NCI-H345 treated with DMSO at 0.1 percent for 48 hours (cell line): ENCODE results near the gene PTCH2.
"Not testable (repeated sequence)": the region's sequence is repeated elsewhere in the genome, so short reads cannot be mapped to it uniquely, and the experiment has no call there.

Source experiments
- DNase-seq: peaks from one replicate; lab custom pipeline; 2025; ENCODE audit not compliant: unreplicated experiment; lab: John Stamatoyannopoulos, UW

Gene PTCH2

DNA sequence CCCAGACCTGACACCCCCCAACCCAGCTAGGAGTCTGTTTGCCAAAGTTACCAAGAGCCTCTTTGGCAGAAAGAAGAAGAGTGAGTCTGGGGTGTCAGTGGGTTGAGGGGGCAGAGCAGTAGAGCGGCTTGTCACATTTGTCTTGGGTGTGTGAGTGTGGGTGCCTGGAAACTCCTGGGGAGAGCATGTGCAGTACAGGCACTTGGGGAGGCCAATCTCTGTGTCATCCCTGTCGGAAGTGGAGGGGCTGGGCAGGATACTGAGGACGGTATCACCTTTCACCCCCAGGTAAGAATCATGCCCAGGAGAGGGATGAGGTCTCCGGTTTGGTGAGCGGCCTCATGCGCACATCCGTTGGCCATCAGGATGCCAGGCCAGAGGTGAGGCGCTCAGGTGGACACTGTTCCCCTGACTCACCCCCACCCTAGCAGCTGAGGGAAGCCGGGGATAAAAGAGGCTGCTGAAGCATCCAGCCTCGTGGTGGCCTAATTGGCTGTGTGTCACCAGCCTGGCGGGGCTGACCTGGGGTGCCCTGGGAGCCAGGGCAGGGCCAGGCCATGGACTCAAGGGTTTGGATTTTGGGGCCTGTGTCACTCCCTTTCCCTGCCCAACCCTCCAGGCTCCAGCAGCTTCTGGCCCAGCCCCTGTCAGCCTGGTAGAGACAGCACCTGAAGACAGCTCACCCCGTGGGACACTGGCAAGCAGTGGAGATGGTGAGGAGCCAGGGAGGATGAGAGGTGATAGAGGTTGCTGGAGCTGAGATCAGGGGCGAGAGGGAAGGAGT lies 39.5 kb downstream of the PTCH2 start:
- DNase-seq = no peak

DNA sequence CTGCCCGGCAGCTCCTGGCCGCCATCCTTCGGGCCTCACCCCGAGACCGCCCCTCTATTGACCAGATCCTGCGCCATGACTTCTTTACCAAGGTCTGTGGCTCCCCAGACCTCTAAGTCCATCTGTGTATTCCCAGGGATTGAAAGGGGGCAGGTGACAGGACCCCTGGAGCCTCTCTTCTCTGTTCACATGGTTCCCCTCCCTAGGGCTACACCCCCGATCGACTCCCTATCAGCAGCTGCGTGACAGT lies 40.1 kb downstream of the PTCH2 start:
- DNase-seq = no peak

DNA sequence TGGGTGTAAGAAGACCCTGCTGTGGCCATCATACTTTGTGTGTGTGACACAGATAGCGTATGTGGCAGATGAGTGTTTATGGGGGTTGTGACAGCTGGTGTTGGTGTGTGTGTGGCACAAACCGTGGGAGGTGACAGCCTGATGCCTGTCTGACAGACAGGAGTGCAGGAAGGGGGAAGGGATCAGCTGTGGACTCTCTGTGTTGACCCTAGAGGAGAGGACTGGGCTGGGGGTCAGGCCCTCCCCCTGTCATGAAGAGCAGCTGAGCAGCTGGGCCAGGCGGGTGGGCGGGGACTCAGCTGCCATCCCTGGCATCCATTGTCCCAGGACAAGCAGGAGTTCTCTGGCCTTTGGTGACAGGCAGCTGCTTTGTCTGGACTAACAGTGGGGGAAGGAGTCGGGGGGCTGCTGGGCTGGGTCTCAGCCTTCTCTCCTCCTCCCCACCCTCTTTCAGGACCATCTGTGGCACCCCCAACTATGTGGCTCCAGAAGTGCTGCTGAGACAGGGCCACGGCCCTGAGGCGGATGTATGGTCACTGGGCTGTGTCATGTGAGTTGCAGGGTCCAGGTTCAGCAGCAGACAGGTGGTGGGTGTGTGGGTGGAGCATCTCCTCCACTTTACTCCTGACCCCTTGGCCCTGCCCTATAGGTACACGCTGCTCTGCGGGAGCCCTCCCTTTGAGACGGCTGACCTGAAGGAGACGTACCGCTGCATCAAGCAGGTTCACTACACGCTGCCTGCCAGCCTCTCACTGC lies 40.6 kb downstream of the PTCH2 start:
- no peak for DNase-seq

DNA sequence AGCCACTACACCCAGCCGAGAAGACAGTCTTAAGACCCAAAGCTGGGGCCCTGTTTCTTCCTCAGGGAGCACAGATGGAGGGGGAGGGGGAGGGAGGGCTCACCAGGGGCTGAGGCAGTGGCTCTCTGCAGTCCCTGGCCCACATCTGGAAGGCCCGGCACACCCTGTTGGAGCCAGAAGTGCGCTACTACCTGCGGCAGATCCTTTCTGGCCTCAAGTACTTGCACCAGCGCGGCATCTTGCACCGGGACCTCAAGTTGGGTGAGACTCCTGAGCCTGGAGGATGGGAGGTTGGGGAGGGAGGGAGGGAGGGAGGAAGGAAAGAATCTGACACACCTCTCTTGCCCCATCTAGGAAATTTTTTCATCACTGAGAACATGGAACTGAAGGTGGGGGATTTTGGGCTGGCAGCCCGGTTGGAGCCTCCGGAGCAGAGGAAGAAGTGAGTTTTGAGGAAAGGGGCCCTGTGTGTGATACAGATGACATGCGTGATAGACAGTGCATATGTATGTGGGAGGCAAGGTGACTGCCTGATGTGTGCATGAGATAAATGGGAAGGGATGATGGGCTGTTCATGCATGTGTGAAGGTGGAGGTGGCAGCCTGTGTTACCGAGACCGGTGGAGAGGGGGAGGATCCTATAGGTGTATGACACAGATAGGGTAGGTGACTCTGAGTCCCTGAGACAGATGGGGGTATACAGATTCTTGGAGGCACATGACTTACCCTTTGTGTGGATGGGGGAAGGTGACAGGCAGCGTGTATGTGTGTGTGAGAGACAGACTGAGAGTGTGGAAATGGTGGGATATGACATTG lies 41.4 kb downstream of the PTCH2 start:
- no peak for DNase-seq

DNA sequence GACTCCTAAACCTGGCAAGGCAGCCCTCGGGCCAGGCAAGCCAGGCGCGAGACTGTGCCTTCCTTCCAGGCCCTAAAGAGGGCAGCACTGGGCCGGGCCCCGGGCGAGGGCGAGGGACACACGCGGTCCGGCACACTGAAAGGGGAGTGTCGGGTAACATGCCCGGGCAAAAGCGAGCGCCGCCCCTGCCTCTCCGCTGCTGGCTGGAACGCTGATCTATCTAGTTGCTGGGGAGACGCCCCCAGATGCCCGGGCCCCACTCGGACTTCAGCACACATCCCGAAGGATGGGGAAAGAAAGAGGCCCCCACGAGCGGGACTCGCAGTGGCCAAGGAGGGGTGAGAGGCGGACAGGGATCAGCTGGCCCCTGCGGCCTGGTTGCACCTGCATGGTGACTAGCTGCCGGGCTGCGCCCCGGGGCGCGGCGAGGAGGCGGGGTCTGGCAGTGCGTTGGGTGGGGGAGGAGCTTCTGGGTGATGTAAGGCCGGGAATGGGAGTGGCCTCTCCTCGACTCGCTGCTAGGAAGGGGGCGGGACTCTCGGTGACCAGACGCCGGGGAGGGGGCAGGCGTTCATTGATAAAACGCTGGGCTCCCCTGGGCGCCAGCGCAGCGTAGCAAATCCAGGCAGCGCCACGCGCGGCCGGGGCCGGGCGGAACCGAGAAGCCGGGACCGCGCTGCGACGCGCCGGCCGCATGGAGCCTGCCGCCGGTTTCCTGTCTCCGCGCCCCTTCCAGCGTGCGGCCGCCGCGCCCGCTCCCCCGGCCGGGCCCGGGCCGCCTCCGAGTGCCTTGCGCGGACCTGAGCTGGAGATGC lies 43.1 kb downstream of the PTCH2 start, which contains the start of gene PLK3:
Gene PLK3, plus strand, starts transcription at position 608 of the 815 bp plus-strand sequence. Its CDS starts 87 bp downstream, at position 695.
- DNase-seq = peak; percentile 91

DNA sequence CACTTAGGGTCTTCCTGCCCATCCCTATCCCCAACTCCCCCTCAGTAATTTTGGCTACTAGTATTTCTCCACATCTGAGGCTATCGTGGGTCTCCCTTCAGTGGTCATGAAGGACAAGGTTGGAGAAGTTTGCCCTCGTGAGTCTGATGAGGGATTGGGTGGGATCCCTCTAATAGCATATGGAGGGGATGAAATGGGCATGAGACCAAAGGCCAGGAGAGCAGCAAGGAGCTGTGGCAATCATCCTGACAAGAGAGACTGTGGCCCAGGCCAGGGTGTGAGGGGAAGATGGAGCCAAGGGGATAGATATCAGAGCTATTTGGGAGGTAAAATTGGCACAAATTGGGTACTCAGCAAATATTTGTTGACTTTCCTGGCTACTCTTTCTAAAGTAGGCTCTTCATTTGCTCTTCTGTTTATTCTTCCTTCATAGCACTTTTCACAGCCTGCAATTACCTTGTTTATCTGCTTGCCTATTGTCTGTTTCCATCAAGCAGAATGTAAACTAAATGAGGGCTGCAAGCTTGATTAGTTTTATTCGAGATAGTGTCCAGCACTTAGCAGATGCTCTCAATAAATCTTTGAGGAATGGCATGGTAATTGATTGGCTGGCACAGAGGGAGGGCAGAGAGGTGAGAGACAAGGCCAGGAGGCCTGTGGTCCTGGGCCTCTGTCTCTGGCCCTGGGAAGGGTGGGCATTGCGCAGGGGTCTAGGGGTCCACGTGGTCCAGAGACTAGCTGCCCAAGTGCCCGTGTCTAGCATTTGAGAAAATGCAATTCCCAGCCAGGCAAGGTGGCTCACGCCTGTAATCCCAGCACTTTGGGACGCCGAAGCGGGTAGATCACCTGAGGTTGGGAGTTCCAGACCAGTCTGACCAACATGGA lies 44.3 kb downstream of the PTCH2 start:
- no peak for DNase-seq

DNA sequence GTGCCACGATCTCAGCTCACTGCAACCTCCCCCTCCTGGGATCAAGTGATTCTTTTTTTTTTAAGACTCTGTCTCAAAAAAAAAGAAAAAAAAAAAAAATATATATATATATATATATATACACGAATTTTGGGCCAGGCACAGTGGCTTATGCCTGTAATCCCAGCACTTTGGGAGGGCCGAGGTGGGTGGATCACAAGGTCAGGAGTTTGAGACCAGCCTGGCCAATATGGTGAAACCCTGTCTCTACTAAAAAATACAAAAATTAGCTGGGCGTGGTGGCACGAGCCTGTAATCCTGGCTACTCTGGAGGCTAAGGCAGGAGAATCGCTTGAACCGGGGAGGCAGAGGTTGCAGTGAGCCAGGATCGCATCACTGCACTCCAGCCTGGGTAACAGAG lies 45.2 kb downstream of the PTCH2 start:
- DNase-seq = not testable (repeated sequence)

DNA sequence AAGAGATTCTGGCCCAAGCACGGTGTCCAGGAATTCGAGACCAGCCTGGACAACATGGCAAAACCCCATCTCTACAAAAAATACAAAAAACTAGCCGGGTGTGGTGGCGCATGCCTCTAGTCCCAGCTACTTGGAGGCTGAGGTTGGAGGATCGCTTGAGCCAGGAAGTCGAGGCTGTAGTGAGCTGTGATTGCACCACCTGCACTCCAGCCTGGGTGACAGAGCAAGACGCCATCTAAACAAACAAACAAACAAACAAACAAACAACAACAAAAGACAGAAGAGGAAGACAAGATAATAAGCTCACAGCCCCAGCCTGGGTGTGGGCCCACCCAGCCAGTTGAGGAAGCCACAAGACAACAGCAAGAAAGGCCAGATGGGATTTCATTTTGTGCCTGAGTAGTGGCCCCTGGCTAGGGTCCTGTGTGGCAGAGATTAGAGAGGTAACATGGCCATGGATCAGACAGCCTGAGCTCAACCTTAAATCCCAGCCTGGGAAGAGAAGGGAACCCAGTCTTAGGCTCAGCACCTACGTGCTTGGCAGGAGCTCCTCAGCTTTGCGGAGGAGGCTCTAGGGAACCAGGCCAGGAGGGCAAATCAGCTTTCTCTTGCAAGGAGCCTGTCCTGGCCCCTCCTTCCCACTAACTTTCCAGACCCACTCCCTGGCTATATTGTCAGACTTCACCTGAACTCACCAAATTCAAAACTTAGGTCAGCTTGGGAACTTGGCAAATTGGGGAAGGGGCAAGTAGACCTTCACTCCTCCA lies 50.1 kb downstream of the PTCH2 start:
- no peak for DNase-seq

DNA sequence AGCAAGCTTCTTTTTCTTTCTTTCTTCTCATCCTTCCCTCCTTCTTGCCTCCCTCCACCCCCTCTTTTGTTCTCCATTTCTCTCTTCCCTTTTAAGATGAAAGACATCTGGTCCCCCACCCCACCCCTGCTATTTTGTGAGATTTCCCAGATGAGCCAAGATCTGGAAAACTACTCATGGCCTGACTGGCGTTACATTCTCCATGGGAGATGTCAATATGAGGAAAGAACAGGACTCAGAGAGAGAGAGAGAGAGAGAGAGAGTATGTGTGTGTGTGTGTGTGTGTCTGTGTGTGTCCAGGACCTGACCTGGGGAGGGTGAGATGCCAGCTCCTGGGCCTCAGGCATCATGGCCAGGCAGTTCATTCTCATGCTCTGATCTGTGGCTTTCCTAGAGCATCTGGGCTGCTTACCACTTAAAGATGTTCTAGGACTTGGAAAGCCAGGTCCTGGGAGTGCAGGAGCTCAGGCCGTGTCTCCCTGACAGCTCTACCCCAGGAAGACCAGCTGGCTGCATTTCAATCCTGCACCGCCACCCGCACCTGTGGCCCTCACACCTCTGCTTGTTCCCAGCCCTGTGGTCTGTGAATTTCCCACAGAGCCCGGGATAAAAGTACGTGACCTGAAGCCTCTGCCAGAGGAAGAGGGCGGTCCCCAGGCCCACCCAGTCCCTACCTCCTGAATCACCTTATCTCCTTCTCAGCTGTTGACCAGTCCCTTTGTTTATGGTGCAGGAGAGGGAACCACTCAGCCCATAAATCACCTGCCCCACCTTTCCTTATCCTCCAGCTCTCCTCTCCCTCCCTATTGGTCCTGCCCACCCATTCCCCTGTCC lies 51.9 kb downstream of the PTCH2 start:
- DNase-seq = no peak

DNA sequence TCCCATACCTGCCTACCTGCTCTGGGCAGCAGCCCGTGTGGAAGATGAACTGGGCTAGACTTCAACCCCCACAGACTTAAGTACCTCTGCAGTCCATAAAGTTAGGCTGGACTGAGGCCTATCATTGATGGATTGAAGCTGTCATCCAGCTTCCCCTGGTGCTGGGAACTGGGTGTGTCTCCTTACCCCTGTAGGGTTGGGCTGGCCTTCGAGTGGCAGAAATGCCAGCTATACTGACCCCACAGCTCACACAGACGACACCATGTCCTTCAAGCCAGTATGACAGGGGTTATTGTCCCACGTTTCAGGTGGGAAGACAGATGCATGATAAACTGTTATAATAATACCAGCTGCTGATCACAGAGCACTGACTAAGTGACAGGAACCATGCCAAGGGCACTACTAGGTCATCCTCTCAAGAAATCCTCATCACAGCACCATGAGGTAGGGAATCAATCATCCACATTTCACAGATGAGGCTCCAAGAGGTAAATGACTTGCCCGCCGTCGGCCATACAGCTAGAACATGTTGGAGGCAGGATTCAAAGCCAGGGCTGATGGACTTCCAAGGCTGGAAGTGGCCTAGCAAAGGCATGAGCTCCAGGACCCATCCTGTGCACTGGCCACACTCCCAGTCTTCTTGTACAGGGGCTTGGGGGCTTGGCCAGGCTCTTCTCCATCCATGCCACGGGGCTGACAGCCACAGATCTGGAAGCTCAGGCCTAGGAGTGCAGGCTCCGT lies 54.8 kb downstream of the PTCH2 start, which contains the start of gene BEST4:
Gene BEST4, minus strand, starts transcription at position 51 of the 741 bp plus-strand sequence. CDS start 465 bp downstream, outside the sequence.
- no peak for DNase-seq

DNA sequence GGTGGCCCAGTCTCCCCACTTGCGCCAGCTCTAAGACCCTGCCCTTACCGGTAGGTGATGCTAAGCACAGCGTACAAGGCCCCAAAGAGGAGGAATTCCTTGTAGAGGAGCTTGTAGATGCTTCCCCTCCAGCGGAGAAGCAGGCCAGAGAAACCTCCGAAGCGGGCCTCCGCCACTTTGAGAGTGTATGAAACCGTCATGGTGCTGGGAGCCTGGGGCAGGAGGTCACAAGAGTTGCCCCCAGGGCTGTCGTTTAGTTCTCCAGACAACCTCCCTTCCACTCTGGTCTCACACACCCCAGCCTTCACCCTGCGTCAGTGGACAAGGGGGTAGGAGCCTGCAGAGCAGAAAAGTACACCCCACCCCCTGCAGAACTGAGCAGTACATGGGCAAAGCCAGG lies 55.5 kb downstream of the PTCH2 start:
- DNase-seq = no peak

DNA sequence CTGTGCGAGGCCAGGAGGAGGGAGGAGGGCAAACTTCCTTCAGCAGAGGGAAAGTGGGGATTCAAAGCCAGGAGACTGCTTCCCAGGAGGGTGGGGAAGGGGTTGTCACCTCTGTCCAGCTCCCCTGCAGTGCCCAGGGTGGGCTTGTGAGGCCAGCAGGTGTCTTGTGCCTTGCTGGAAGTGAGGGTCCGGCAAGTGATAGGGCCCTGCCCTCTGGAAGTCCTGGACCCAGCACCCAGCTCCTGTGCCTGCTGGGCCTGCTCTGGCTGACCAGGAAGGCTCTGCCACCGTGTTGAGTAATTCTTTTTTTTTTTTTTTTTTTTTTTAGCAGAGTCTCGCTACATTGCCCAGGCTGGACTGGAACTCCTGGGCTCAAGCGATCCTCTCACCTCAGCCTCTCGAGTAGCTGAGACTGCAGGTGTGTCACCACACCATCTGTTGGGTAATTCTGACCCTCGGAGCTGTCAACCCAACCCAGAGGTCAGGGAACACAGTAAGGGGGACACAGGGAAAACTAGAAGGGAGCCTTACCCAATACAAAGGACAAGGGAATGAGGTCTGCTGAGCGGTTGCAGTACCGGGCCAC lies 56.1 kb downstream of the PTCH2 start:
- DNase-seq = no peak

DNA sequence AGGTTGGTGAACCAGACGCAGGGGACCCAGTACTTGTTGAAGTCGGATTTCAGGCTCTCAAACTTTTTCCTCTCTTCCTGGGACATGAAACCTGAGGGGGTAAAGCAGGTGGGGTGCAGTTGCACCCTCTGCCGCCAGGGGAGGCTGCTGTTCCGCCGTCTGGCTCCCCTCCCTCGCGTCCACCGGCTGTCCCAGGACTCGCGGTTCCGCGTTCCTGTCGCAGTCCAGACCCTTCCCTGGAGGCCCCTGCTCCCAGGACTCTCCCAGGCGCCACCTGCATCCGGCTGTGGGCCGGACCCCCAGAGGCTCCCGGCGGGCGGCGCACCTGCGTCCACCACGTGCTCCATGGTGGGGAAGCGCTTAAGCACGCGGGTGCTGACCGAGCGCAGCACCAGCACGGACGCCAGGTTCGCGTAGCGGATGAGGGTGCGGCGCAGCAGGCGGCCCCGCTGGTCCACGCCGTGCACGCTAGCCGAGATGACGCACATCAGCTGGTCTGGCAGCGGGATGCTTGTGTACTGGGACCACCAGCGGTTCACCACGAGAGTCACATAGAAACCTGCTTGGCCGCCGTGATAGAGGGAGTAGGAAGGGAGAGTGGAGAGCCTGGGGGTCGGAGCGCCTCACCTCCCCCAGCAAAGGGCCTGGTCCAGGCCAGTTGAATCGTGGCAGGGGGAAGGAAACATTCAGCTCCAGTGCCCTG lies 56.8 kb downstream of the PTCH2 start:
- no peak for DNase-seq

DNA sequence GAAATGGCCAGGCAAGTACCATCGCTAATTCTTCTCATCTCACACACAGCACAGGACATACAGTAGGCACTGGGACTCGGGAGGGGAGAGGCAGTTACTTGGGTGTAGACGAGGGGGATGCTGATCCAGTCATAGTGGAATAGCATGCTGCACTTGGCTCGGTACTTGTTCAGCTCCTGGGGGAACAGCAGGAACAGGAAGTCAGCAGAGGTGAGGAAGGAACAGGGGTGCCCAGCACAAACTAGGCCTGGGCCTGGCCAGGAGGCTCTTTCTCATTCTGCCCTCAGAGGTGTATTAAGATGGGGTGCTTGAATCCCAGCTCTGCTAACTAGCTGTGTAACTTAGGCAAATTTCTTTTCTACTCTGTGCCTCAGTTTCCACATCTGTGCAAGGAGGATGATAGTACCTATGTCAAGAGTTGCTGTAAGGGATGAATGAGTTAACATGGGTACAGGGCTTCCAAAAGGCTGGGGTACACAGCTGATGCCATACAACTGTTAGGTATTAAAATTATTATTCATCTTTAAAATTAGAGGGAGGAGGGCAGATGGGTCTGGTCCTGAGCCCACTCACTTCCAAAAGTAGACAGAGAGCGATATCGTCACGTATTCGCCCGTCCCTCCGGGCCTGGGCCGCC lies 57.4 kb downstream of the PTCH2 start:
- no peak for DNase-seq

DNA sequence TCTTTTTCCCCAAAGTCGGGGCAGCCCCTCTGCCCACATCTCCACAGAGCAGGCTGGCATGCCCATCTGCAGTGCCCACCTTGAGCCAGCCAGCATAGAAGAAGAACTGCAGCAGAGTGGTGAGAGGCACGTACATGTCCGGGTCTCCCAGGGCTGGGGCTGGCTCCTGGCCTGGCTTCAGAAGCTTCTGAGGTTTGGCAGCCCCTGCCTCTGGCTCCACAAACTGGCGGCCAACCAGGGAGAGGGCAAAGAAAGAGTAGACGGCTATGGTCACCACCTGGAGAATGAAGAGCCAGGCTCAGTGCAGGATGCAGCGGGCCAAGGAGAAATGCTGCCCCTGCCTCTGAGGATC lies 58.0 kb downstream of the PTCH2 start:
- DNase-seq = no peak
